ENCODE results near the gene UPK1B.

UPK1B gene

GRCh38 chr3:119230745-119231144 lies 57.3 kb downstream of the UPK1B start:
- TF ChIP-seq ZNF792 (tag by site-specific recombination; IDR thresholded peaks at IDR 0.05) (no peak), ZNF843 (tag by site-specific recombination; IDR thresholded peaks at IDR 0.05) (no peak), ZNF280D (tag by site-specific recombination; IDR thresholded peaks at IDR 0.05) (no peak), ZIC2 (tag by site-specific recombination; IDR thresholded peaks at IDR 0.05) (no peak), ZBTB21 (tag by site-specific recombination; IDR thresholded peaks at IDR 0.05) (no peak), ZNF571 (tag by site-specific recombination; IDR thresholded peaks at IDR 0.05) (no peak), ZNF549 (tag by site-specific recombination; IDR thresholded peaks at IDR 0.05) (no peak), ZNF629 (tag by site-specific recombination; IDR thresholded peaks at IDR 0.05) (no peak), ZNF274 (IDR thresholded peaks at IDR 0.05; ENCODE audit: low read length) (no peak), ZNF274 (tag by site-specific recombination; IDR thresholded peaks at IDR 0.05; ENCODE audit: borderline replicate concordance) (no peak), ZNF133 (tag by site-specific recombination; IDR thresholded peaks at IDR 0.05) (no peak), ZBTB7A (tag by site-specific recombination; IDR thresholded peaks at IDR 0.05; ENCODE audit: low read depth) (no peak), ZNF335 (tag by site-specific recombination; conservative IDR thresholded peaks at IDR 0.05) (no peak), ZNF138 (tag by site-specific recombination; IDR thresholded peaks at IDR 0.05; ENCODE audit: borderline replicate concordance) (no peak), KLF7 (tag by site-specific recombination; IDR thresholded peaks at IDR 0.05; ENCODE audit: borderline replicate concordance) (no peak), ZSCAN18 (tag by site-specific recombination; IDR thresholded peaks at IDR 0.05) (no peak), ZNF48 (tag by site-specific recombination; IDR thresholded peaks at IDR 0.05) (no peak), ZBTB10 (tag by site-specific recombination; IDR thresholded peaks at IDR 0.05) (no peak), ZNF292 (tag by site-specific recombination; IDR thresholded peaks at IDR 0.05; ENCODE audit: borderline replicate concordance, low read depth) (no peak)
- TF ChIP-seq, protein P1, sequence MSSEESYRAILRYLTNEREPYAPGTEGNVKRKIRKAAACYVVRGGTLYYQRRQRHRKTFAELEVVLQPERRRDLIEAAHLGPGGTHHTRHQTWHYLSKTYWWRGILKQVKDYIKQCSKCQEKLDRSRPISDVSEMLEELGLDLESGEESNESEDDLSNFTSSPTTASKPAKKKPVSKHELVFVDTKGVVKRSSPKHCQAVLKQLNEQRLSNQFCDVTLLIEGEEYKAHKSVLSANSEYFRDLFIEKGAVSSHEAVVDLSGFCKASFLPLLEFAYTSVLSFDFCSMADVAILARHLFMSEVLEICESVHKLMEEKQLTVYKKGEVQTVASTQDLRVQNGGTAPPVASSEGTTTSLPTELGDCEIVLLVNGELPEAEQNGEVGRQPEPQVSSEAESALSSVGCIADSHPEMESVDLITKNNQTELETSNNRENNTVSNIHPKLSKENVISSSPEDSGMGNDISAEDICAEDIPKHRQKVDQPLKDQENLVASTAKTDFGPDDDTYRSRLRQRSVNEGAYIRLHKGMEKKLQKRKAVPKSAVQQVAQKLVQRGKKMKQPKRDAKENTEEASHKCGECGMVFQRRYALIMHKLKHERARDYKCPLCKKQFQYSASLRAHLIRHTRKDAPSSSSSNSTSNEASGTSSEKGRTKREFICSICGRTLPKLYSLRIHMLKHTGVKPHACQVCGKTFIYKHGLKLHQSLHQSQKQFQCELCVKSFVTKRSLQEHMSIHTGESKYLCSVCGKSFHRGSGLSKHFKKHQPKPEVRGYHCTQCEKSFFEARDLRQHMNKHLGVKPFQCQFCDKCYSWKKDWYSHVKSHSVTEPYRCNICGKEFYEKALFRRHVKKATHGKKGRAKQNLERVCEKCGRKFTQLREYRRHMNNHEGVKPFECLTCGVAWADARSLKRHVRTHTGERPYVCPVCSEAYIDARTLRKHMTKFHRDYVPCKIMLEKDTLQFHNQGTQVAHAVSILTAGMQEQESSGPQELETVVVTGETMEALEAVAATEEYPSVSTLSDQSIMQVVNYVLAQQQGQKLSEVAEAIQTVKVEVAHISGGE (tag by site-specific recombination; conservative IDR thresholded peaks at IDR 0.05; ENCODE audit: low read depth) = no peak
- TF ChIP-seq, protein P2, sequence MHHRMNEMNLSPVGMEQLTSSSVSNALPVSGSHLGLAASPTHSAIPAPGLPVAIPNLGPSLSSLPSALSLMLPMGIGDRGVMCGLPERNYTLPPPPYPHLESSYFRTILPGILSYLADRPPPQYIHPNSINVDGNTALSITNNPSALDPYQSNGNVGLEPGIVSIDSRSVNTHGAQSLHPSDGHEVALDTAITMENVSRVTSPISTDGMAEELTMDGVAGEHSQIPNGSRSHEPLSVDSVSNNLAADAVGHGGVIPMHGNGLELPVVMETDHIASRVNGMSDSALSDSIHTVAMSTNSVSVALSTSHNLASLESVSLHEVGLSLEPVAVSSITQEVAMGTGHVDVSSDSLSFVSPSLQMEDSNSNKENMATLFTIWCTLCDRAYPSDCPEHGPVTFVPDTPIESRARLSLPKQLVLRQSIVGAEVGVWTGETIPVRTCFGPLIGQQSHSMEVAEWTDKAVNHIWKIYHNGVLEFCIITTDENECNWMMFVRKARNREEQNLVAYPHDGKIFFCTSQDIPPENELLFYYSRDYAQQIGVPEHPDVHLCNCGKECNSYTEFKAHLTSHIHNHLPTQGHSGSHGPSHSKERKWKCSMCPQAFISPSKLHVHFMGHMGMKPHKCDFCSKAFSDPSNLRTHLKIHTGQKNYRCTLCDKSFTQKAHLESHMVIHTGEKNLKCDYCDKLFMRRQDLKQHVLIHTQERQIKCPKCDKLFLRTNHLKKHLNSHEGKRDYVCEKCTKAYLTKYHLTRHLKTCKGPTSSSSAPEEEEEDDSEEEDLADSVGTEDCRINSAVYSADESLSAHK (tag by site-specific recombination; IDR thresholded peaks at IDR 0.05) = no peak
- H3K9me3 ChIP-seq (ENCODE audit: control insufficient read depth, insufficient read depth, low read depth, low read length) = no peaks in the 10 kb centered on the region
- ChIA-PET CTCF (interaction anchor here (0.6 to 0.8 kb wide), 2 partner anchors 11 to 267 kb away, joined by 3 to 4 read pairs; partner anchors contain the start of gene TIMMDC1), POLR2A (interaction anchor here (1.9 kb wide), 1 partner anchor 10 kb away, joined by 6 read pairs; the partner anchor contains the start of gene B4GALT4)
- no peak overlapping the region for H3K4me3 ChIP-seq (ENCODE audit: low read depth, low read length)
- no peak overlapping the region for H3K27ac ChIP-seq (ENCODE audit: extremely low read depth, low read depth, low read length)
- no peaks in the 10 kb centered on the region for H3K4me1 ChIP-seq (ENCODE audit: control insufficient read depth, insufficient read depth, low read length)
- peaks cover 0 to 92% of the 10 kb centered on the region in 2 experiments; a peak in 2 of 3 replicates for H3K36me3 ChIP-seq (ENCODE audit: control insufficient read depth in 2 of 2, insufficient read depth in 1 of 2, low read length in 2 of 2)
